Right lobe of liver (tissue), 6 donors: Measurements from ENCODE around the gene UGT1A9. TPM values are rescaled to one million over a fixed set of nuclear protein-coding genes. Genes with fewer than 3 reads are reported as not detected.
A peak's percentile ranks its signal among the peaks of the same experiment; 100 is the strongest.

Source experiments
- ATAC-seq, 4 donors: fragments of 200-7000 bp; cut with Tn5 transposase; one replicate each; pipeline ENCODE4 v1.9.1; 2020; ENCODE audit warnings: mild to moderate bottlenecking in 4 of 4, moderate library complexity in 4 of 4
- DNase-seq, 3 donors: peaks; one replicate each; pipeline ENCODE4 v3.0.0-alpha.2; 2020
- H3K27ac ChIP-seq, 3 donors: fragments of 200-600 bp; one replicate each; pipeline ENCODE4 v1.8.0; 2022
- H3K27me3 ChIP-seq, 2 donors: fragments of 200-600 bp; one replicate each; pipeline ENCODE4 v1.8.0; 2022
- H3K36me3 ChIP-seq, 4 donors: fragments of 200-600 bp; sonication (generic) in 1 of 4; one replicate each; pipeline versions ENCODE4 v1.5.1 to v1.8.0; 2017 to 2022; ENCODE audit warnings: control low read depth in 1 of 4
- H3K4me1 ChIP-seq, 4 donors: fragments of 200-600 bp; sonication (generic) in 1 of 4; one replicate each; pipeline versions ENCODE4 v1.5.1 to v1.8.0; 2017 to 2022; ENCODE audit warnings: control low read depth in 1 of 4
- H3K4me3 ChIP-seq, 3 donors: fragments of 200-600 bp; one replicate each; pipeline ENCODE4 v1.8.0; 2022
- H3K9me3 ChIP-seq, 4 donors: fragments of 200-600 bp; sonication (generic) in 1 of 4; one replicate each; pipeline versions ENCODE4 v1.5.1 to v1.8.0; 2017 to 2022; ENCODE audit warnings: control low read depth in 1 of 4
- CTCF ChIP-seq, 4 donors: fragments of 200-600 bp in 3 of 4; fragments of 450-650 bp in 1 of 4; IDR thresholded peaks; one replicate each; pipeline versions ENCODE4 v1.5.1 to v1.8.0; 2016 to 2022; ENCODE audit warnings: antibody characterized with exemption in 4 of 4, mild to moderate bottlenecking in 2 of 4
- POLR2A ChIP-seq: fragments of 450-650 bp; IDR thresholded peaks from one replicate; pipeline ENCODE4 v1.6.1; 2017; ENCODE audit warnings: antibody characterized with exemption, mild to moderate bottlenecking
- WGBS: methylation state at CpG from one replicate; pipeline ENCODE4 v1.1.6; 2018; ENCODE audit warnings: low coverage, low lambda C conversion rate; ENCODE audit not compliant: insufficient coverage; ENCODE audit errors: missing lambda C conversion rate; 5-methylcytosine and 5-hydroxymethylcytosine counted together
- intact Hi-C, 2 donors: fragments of 100-400 bp; cut with DNase I; formaldehyde crosslinking; loops; one replicate each; pipeline versions ENCODE4 v1.11.2 to v1.14.1; 2022
- total RNA-seq, 6 experiments: library from RNA; depleted of rRNA in 2 of 6; stranded (reverse); fragments of >200 nt in 2 of 6; fragmentation: NEBNext Ultra II Directional in 3 of 6; extraction: Animal tissue kit (Norgen Biotek cat#: 25700) in 3 of 6; gene quantifications; one replicate each; pipeline versions ENCODE4 v1.1.0 to v1.2.4, GENCODE V29; 2016 to 2023
- donor health status: DM: no; HTN: yes; CAD: no.
- donor health status: DM: no; HTN: no; CAD: no.
- donor health status: DM: no; HTN: no; CAD: no.
- donor health status: DM: no; HTN: yes; CAD: no.
- donor health status: DM: no; HTN: yes; CAD: no.

Gene UGT1A9
- total RNA-seq, 6 experiments from 2014 or later: 91.6 to 365 (median 108) TPM

GRCh38 chr2:233817361-233817911 is 145.7 kb downstream of the UGT1A9 start:
- H3K4me3 ChIP-seq: no peak overlapping the region
- no peaks in the 10 kb centered on the region for H3K9me3 ChIP-seq
- H3K27ac ChIP-seq: peak overlapping the region in 1 of 3 donors; percentile 47
- intact Hi-C loops: no loop called here
- peaks cover 0 to 21% (median 5%) of the 10 kb centered on the region in 4 donors for H3K4me1 ChIP-seq
- WGBS: 88% methylated on average over 2 of the region's 3 CpGs
- H3K36me3 ChIP-seq: no peaks in the 10 kb centered on the region
- H3K27me3 ChIP-seq: no peaks in the 10 kb centered on the region
- DNase-seq (peak in 2 of 3 donors; percentile 28 to 39), ATAC-seq (peak in 1 of 4 donors; percentile 17)
- TF ChIP-seq CTCF (IDR thresholded peaks at IDR 0.05) (no peak), POLR2A (no peak)

- Histone ChIP-seq H3K9me3 (no peaks in the 10 kb centered on the region), H3K4me3 (no peak overlapping the region), H3K27me3 (no peaks in the 10 kb centered on the region), H3K36me3 (no peaks in the 10 kb centered on the region), H3K4me1 (peaks cover 0 to 28% (median 7%) of the 10 kb centered on the region in 4 donors), H3K27ac (peak overlapping the region in 1 of 3 donors; percentile 47)
- ATAC-seq (peak; percentile 36 to 74 (median 71)), DNase-seq (peak in 2 of 3 donors; percentile 90 to 91)
- WGBS: 28% methylated on average over 6 of the region's 11 CpGs
- no peak for TF ChIP-seq POLR2A
- TF ChIP-seq CTCF (IDR thresholded peaks at IDR 0.05): no peak
- intact Hi-C loops: no loop called here
Measured at GRCh38 chr2:233817995-233818638, 146.4 kb downstream of the UGT1A9 start.

- H3K27ac ChIP-seq: peak overlapping the region in 2 of 3 donors; percentile 36 to 47
- peaks cover 0 to 34% (median 7%) of the 10 kb centered on the region in 4 donors for H3K4me1 ChIP-seq
- no peaks in the 10 kb centered on the region for H3K9me3 ChIP-seq
- no peak for ATAC-seq
- peak in 1 of 3 donors; percentile 41 for DNase-seq
- 66% methylated on average over 4 of the region's 17 CpGs for WGBS
- H3K4me3 ChIP-seq: no peak overlapping the region
- TF ChIP-seq CTCF (IDR thresholded peaks at IDR 0.05) (no peak), POLR2A (no peak)
- intact Hi-C loops: no loop called here
- no peaks in the 10 kb centered on the region for H3K27me3 ChIP-seq
- no peaks in the 10 kb centered on the region for H3K36me3 ChIP-seq
Measured at GRCh38 chr2:233818639-233819621, 147.2 kb downstream of the UGT1A9 start.

GRCh38 chr2:233819884-233820773 is 148.4 kb downstream of the UGT1A9 start:
- intact Hi-C loops: no loop called here
- 46% methylated on average over 3 of the region's 18 CpGs for WGBS
- no peaks in the 10 kb centered on the region for H3K27me3 ChIP-seq
- no peak overlapping the region for H3K4me3 ChIP-seq
- no peak for ATAC-seq
- H3K4me1 ChIP-seq: peaks cover 0 to 35% (median 7%) of the 10 kb centered on the region in 4 donors
- TF ChIP-seq POLR2A: no peak
- no peak for TF ChIP-seq CTCF (IDR thresholded peaks at IDR 0.05)
- H3K36me3 ChIP-seq: no peaks in the 10 kb centered on the region
- no peaks in the 10 kb centered on the region for H3K9me3 ChIP-seq
- DNase-seq: peak in 1 of 3 donors; percentile 42
- no peak overlapping the region for H3K27ac ChIP-seq
